GM12892 (cell line): ENCODE results near the gene BRAT1.

Source experiments
- POLR2A ChIP-seq: IDR thresholded peaks from 2 replicates; pipeline ENCODE4 v1.6.1; 2011; ENCODE audit warnings: low read depth, low read length, control low read depth
- POLR2AphosphoS5 ChIP-seq: IDR thresholded peaks from 2 replicates; pipeline ENCODE4 v1.6.1; 2011; ENCODE audit warnings: low read depth, low read length, control low read depth

DNA sequence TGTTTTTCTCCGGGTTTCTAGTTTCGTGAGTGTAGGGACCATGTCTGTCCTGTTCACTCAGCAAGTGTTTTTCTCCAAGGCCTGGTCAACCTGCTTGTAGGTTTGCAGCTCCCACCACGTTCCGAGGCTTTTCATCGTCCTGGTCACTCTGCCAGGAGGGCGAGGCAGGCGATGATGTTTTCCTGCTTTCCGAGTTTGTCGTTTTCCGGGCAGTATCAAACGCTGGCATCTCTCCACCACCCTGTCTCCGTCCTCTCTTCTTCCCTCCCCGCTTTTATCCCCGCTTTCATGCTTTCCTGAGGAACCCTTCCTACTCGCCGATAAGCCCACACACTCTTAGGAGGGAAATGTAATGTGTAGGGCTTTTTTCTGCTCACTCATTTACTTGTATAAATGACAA is 14.7 kb upstream of the BRAT1 start:
- no peak for TF ChIP-seq POLR2A
- TF ChIP-seq POLR2AphosphoS5: no peak
